ENCODE measurements around the gene ERBB3.
"Not testable (repeated sequence)": the region's sequence is repeated elsewhere in the genome, so short reads cannot be mapped to it uniquely, and the experiment has no call there.

Gene ERBB3

GRCh38 chr12:56040963-56041551, 38.9 kb upstream of the ERBB3 start:
- in situ Hi-C loops (cut with MboI; ENCODE audit: low pct_unique_long_range_greater_than_20kb, low sequenced_read_pairs, unreplicated experiment) = loop anchor here (25.0 kb wide), 1 partner anchor 304 kb away; the partner anchor contains the start of genes CD63 and GDF11
- no peak for DNase-seq (ENCODE audit: low spot score)
- no peak for TF ChIP-seq CTCF (IDR thresholded peaks at IDR 0.05; ENCODE audit: extremely low read depth, insufficient read depth, missing control alignments)

- in situ Hi-C loops (cut with MboI; ENCODE audit: low pct_unique_long_range_greater_than_20kb, low sequenced_read_pairs, unreplicated experiment) = loop anchor here (25.0 kb wide), 1 partner anchor 304 kb away; the partner anchor contains the start of genes CD63 and GDF11
- peak; percentile 86 for DNase-seq (ENCODE audit: low spot score)
- TF ChIP-seq CTCF (IDR thresholded peaks at IDR 0.05; ENCODE audit: extremely low read depth, insufficient read depth, missing control alignments) = peak; percentile 78
Measured at GRCh38 chr12:56041552-56042429, 38.2 kb upstream of the ERBB3 start, which contains the start of gene RPS26. TSS of gene RPS26 (plus strand) at chr12:56041918. CDS start at chr12:56042167, 249 bp downstream.

- in situ Hi-C loops (cut with MboI; ENCODE audit: low pct_unique_long_range_greater_than_20kb, low sequenced_read_pairs, unreplicated experiment) = loop anchor here (25.0 kb wide), 1 partner anchor 305 kb away; the partner anchor contains the start of genes CD63 and GDF11
Measured at GRCh38 chr12:56042430-56042813, 37.5 kb upstream of the ERBB3 start.

GRCh38 chr12:56042843-56043242, 37.1 kb upstream of the ERBB3 start:
- TF ChIP-seq CTCF (IDR thresholded peaks at IDR 0.05; ENCODE audit: extremely low read depth, insufficient read depth, missing control alignments) = no peak
- DNase-seq (ENCODE audit: low spot score) = no peak
- in situ Hi-C loops (cut with MboI; ENCODE audit: low pct_unique_long_range_greater_than_20kb, low sequenced_read_pairs, unreplicated experiment) = loop anchor here (25.0 kb wide), 1 partner anchor 306 kb away; the partner anchor contains the start of genes CD63 and GDF11

More at GRCh38 chr12:56042430-56042813, 37.5 kb upstream of the ERBB3 start:
- not testable (repeated sequence) for DNase-seq (ENCODE audit: low spot score)

GRCh38 chr12:56046027-56046780, 33.8 kb upstream of the ERBB3 start:
- in situ Hi-C loops (cut with MboI; ENCODE audit: low pct_unique_long_range_greater_than_20kb, low sequenced_read_pairs, unreplicated experiment) = loop anchor here (25.0 kb wide), 1 partner anchor 309 kb away; the partner anchor contains the start of genes CD63 and GDF11
- DNase-seq (ENCODE audit: low spot score) = no peak
- no peak for TF ChIP-seq CTCF (IDR thresholded peaks at IDR 0.05; ENCODE audit: extremely low read depth, insufficient read depth, missing control alignments)

GRCh38 chr12:56053407-56053893, 26.5 kb upstream of the ERBB3 start:
- in situ Hi-C loops (cut with MboI; ENCODE audit: low pct_unique_long_range_greater_than_20kb, low sequenced_read_pairs, unreplicated experiment) = no loop called here
- no peak for TF ChIP-seq CTCF (IDR thresholded peaks at IDR 0.05; ENCODE audit: extremely low read depth, insufficient read depth, missing control alignments)
- no peak for DNase-seq (ENCODE audit: low spot score)

GRCh38 chr12:56059964-56060363, 20.0 kb upstream of the ERBB3 start:
- in situ Hi-C loops (cut with MboI; ENCODE audit: low pct_unique_long_range_greater_than_20kb, low sequenced_read_pairs, unreplicated experiment); DNase-seq (ENCODE audit: low spot score): not testable (repeated sequence)

Measured in GM13977 (cell line).